ENCODE data around the gene CACNA1D.

Gene CACNA1D

GRCh38 chr3:53841296-53841695 lies 346.9 kb downstream of the CACNA1D start:
- no peak overlapping the region for H3K9ac ChIP-seq (ENCODE audit: low read length)
- no peak overlapping the region for H3K18ac ChIP-seq (ENCODE audit: low read depth in 1 of 2, low read length in 2 of 2)
- no peak overlapping the region for H2BK12ac ChIP-seq (ENCODE audit: low read length in 2 of 2)
- H3K4ac ChIP-seq (ENCODE audit: low read depth in 1 of 2, low read length in 2 of 2) = no peak overlapping the region
- H3K14ac ChIP-seq (ENCODE audit: low read length in 2 of 2) = no peak overlapping the region
- H3K4me1 ChIP-seq (ENCODE audit: control insufficient read depth, insufficient read depth, low read depth, low read length) = peaks cover 9% of the 10 kb centered on the region
- no peak for DNase-seq
- no peak overlapping the region for H3K4me2 ChIP-seq (ENCODE audit: low read length, poor library complexity, severe bottlenecking)
- H3K23ac ChIP-seq (ENCODE audit: low read length in 2 of 2) = peak overlapping the region in 1 of 2 experiments; percentile 36
- H3K4me3 ChIP-seq (ENCODE audit: insufficient read depth in 1 of 2, low read depth in 1 of 2, low read length in 2 of 2) = no peak overlapping the region
- no peaks in the 10 kb centered on the region for H3K36me3 ChIP-seq (ENCODE audit: control insufficient read depth in 1 of 2, insufficient read depth in 2 of 2, low read depth in 1 of 2, low read length in 2 of 2)
- H4K8ac ChIP-seq (ENCODE audit: low read length) = no peak overlapping the region
- H2BK15ac ChIP-seq (ENCODE audit: low read depth, poor library complexity, severe bottlenecking) = no peak overlapping the region
- H2AFZ ChIP-seq (ENCODE audit: low read depth, low read length) = no peak overlapping the region
- WGBS = 94% methylated on average over 4 of the region's 5 CpGs
- H3K79me1 ChIP-seq (replicated peaks; ENCODE audit: low read length, poor library complexity, severe bottlenecking) = no peaks in the 10 kb centered on the region
- no peak overlapping the region for H2BK120ac ChIP-seq (ENCODE audit: low read depth, low read length)
- no peak overlapping the region for H2BK5ac ChIP-seq (ENCODE audit: low read depth, low read length, poor library complexity, severe bottlenecking)
- no peak overlapping the region for H3K27ac ChIP-seq (ENCODE audit: low read length, poor library complexity, severe bottlenecking)
- H3K9me3 ChIP-seq (ENCODE audit: control insufficient read depth, low read length) = no peaks in the 10 kb centered on the region
- H3K27me3 ChIP-seq (ENCODE audit: control insufficient read depth in 1 of 2, insufficient read depth in 1 of 2, low read length in 2 of 2) = peaks cover 0 to 8% of the 10 kb centered on the region in 2 experiments
- H2AK5ac ChIP-seq (ENCODE audit: low read length, severe bottlenecking) = no peak overlapping the region
- no peak overlapping the region for H4K91ac ChIP-seq (ENCODE audit: low read length)

GRCh38 chr3:53842436-53843194 lies 348.2 kb downstream of the CACNA1D start:
- H2BK12ac ChIP-seq (ENCODE audit: low read length in 2 of 2) = no peak overlapping the region
- WGBS = 66% methylated on average over 11 of the region's 12 CpGs
- H3K79me1 ChIP-seq (replicated peaks; ENCODE audit: low read length, poor library complexity, severe bottlenecking) = no peaks in the 10 kb centered on the region
- no peaks in the 10 kb centered on the region for H3K9me3 ChIP-seq (ENCODE audit: control insufficient read depth, low read length)
- no peak overlapping the region for H2BK15ac ChIP-seq (ENCODE audit: low read depth, poor library complexity, severe bottlenecking)
- H3K4ac ChIP-seq (ENCODE audit: low read depth in 1 of 2, low read length in 2 of 2) = no peak overlapping the region
- no peak overlapping the region for H3K4me3 ChIP-seq (ENCODE audit: insufficient read depth in 1 of 2, low read depth in 1 of 2, low read length in 2 of 2)
- H3K14ac ChIP-seq (ENCODE audit: low read length in 2 of 2) = no peak overlapping the region
- H3K18ac ChIP-seq (ENCODE audit: low read depth in 1 of 2, low read length in 2 of 2) = no peak overlapping the region
- H4K91ac ChIP-seq (ENCODE audit: low read length) = no peak overlapping the region
- no peak overlapping the region for H3K9ac ChIP-seq (ENCODE audit: low read length)
- no peaks in the 10 kb centered on the region for H3K36me3 ChIP-seq (ENCODE audit: control insufficient read depth in 1 of 2, insufficient read depth in 2 of 2, low read depth in 1 of 2, low read length in 2 of 2)
- no peak overlapping the region for H2AFZ ChIP-seq (ENCODE audit: low read depth, low read length)
- H2BK5ac ChIP-seq (ENCODE audit: low read depth, low read length, poor library complexity, severe bottlenecking) = no peak overlapping the region
- DNase-seq = no peak
- no peak overlapping the region for H3K23ac ChIP-seq (ENCODE audit: low read length in 2 of 2)
- no peak overlapping the region for H3K27ac ChIP-seq (ENCODE audit: low read length, poor library complexity, severe bottlenecking)
- peaks cover 10 to 17% of the 10 kb centered on the region in 2 experiments for H3K27me3 ChIP-seq (ENCODE audit: control insufficient read depth in 1 of 2, insufficient read depth in 1 of 2, low read length in 2 of 2)
- H3K4me2 ChIP-seq (ENCODE audit: low read length, poor library complexity, severe bottlenecking) = no peak overlapping the region
- H2AK5ac ChIP-seq (ENCODE audit: low read length, severe bottlenecking) = no peak overlapping the region
- H4K8ac ChIP-seq (ENCODE audit: low read length) = no peak overlapping the region
- H3K4me1 ChIP-seq (ENCODE audit: control insufficient read depth, insufficient read depth, low read depth, low read length) = peaks cover 14% of the 10 kb centered on the region
- H2BK120ac ChIP-seq (ENCODE audit: low read depth, low read length) = no peak overlapping the region

GRCh38 chr3:53843195-53844177 lies 349.1 kb downstream of the CACNA1D start:
- no peaks in the 10 kb centered on the region for H3K9me3 ChIP-seq (ENCODE audit: control insufficient read depth, low read length)
- WGBS = 72% methylated on average over 10 of the region's 10 CpGs
- H3K27ac ChIP-seq (ENCODE audit: low read length, poor library complexity, severe bottlenecking) = no peak overlapping the region
- peaks cover 17 to 25% of the 10 kb centered on the region in 2 experiments for H3K27me3 ChIP-seq (ENCODE audit: control insufficient read depth in 1 of 2, insufficient read depth in 1 of 2, low read length in 2 of 2)
- no peak overlapping the region for H3K4ac ChIP-seq (ENCODE audit: low read depth in 1 of 2, low read length in 2 of 2)
- no peak overlapping the region for H2BK120ac ChIP-seq (ENCODE audit: low read depth, low read length)
- no peak for DNase-seq
- H3K18ac ChIP-seq (ENCODE audit: low read depth in 1 of 2, low read length in 2 of 2) = no peak overlapping the region
- H2BK12ac ChIP-seq (ENCODE audit: low read length in 2 of 2) = no peak overlapping the region
- H2BK15ac ChIP-seq (ENCODE audit: low read depth, poor library complexity, severe bottlenecking) = no peak overlapping the region
- H3K4me2 ChIP-seq (ENCODE audit: low read length, poor library complexity, severe bottlenecking) = no peak overlapping the region
- no peak overlapping the region for H3K23ac ChIP-seq (ENCODE audit: low read length in 2 of 2)
- H4K91ac ChIP-seq (ENCODE audit: low read length) = no peak overlapping the region
- no peak overlapping the region for H3K4me3 ChIP-seq (ENCODE audit: insufficient read depth in 1 of 2, low read depth in 1 of 2, low read length in 2 of 2)
- H4K8ac ChIP-seq (ENCODE audit: low read length) = no peak overlapping the region
- H3K9ac ChIP-seq (ENCODE audit: low read length) = no peak overlapping the region
- H2BK5ac ChIP-seq (ENCODE audit: low read depth, low read length, poor library complexity, severe bottlenecking) = no peak overlapping the region
- no peaks in the 10 kb centered on the region for H3K36me3 ChIP-seq (ENCODE audit: control insufficient read depth in 1 of 2, insufficient read depth in 2 of 2, low read depth in 1 of 2, low read length in 2 of 2)
- no peak overlapping the region for H2AK5ac ChIP-seq (ENCODE audit: low read length, severe bottlenecking)
- H3K14ac ChIP-seq (ENCODE audit: low read length in 2 of 2) = no peak overlapping the region
- H3K4me1 ChIP-seq (ENCODE audit: control insufficient read depth, insufficient read depth, low read depth, low read length) = peaks cover 14% of the 10 kb centered on the region
- H3K79me1 ChIP-seq (replicated peaks; ENCODE audit: low read length, poor library complexity, severe bottlenecking) = no peaks in the 10 kb centered on the region
- H2AFZ ChIP-seq (ENCODE audit: low read depth, low read length) = no peak overlapping the region

Data from mesenchymal stem cell (in vitro differentiated cells and primary cell).